GM18951 (cell line): ENCODE measurements around the gene TP53INP2.
A peak's percentile ranks its signal among the peaks of the same experiment; 100 is the strongest.
"Not testable (repeated sequence)": the region's sequence is repeated elsewhere in the genome, so short reads cannot be mapped to it uniquely, and the experiment has no call there.

Experiments
- POLR2A ChIP-seq: IDR thresholded peaks from 4 replicates; pipeline ENCODE4 v1.6.1; 2011; ENCODE audit warnings: mild to moderate bottlenecking; ENCODE audit not compliant: insufficient read length, insufficient read depth; ENCODE audit errors: extremely low read depth
- in situ Hi-C: fragments of 300-500 bp; cut with MboI; formaldehyde crosslinking; loops from one replicate; pipeline ENCODE4 v1.12.0; 2022; ENCODE audit warnings: low sequenced_read_pairs, mixed read lengths, inconsistent platforms; ENCODE audit not compliant: unreplicated experiment

The TP53INP2 gene, protein sequence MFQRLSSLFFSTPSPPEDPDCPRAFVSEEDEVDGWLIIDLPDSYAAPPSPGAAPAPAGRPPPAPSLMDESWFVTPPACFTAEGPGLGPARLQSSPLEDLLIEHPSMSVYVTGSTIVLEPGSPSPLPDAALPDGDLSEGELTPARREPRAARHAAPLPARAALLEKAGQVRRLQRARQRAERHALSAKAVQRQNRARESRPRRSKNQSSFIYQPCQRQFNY

DNA sequence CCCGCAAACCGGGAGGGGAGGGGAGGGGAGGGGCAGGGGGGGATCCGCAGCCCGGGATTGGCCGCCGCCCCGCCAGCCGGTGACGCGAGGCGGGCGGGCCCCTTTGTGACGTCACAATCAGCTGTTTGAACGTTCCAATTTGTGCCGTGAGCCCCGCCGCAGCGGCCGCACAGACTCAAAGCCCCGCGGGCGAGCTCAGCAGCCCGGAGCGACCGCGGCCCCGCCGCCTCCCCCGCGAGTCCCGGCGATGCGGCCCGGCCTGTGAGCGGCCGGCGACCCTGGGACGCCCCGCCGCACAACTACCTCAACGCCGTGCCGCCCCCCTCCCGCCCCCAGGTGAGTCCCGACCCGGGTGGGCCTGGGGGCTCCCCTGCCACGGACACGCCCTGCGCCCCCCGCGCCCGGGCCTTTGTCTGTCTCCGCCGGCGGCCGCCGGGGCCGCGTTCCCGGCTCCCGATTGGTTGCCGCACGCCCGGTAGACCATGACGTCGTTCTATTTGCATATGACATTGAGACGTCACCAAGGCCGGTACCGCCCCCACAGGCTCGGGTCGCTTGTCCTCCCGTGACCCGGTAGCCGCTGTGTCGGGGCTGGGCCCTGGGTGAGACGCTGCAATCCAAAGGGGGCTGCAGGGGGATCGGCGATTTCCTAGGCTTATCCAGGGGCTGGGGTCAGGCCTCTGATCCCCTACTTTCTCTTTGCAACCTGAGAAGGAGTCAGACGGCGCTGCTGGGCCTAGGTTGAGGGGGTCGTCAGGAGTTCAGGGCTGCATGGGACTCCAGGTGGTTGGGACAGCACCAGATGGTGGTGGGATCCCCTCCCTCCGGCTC, at the start of gene TP53INP2:
Gene TP53INP2 (plus strand): TSS at position 168 of the 831 bp plus-strand sequence. CDS start 4,396 bp downstream, outside the sequence.
- TF ChIP-seq POLR2A, result peak; percentile 62
- in situ Hi-C loops, result loop anchor here (10.0 kb wide), 1 partner anchor 170 kb away; no protein-coding TSS in a partner anchor

DNA sequence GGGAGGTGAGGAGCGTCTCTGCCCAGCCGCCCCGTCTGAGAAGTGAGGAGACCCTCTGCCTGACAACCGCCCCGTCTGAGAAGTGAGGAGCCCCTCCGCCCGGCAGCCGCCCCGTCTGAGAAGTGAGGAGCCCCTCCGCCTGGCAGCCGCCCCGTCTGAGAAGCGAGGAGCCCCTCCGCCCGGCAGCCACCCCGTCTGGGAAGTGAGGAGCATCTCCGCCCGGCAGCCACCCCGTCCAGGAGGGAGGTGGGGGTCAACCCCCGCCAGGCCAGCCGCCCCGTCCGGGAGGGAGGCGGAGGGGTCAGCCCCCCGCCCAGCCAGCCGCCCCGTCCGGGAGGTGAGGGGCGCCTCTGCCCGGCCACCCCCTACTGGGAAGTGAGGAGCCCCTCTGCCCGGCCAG, 45.5 kb upstream of the TP53INP2 start:
- in situ Hi-C loops, result not testable (repeated sequence)

DNA sequence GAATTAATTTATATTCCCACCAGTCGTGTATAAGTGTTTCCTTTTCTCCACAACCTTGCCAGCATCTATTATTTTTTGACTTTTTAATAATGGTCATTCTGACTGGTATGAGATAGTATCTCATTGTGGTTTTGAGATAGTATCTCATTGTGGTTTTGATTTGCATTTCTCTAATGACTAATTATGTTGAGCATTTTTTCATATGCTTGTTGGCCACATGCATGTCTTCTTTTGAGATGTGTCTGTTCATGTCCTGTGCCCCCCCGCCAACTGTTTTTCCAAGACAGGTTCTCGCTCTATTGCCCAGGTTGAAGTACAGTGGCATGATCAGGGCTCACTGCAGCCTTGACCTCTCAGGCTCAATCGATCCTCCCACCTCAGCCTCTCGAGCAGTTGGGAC, 42.3 kb upstream of the TP53INP2 start:
- in situ Hi-C loops, result not testable (repeated sequence)

DNA sequence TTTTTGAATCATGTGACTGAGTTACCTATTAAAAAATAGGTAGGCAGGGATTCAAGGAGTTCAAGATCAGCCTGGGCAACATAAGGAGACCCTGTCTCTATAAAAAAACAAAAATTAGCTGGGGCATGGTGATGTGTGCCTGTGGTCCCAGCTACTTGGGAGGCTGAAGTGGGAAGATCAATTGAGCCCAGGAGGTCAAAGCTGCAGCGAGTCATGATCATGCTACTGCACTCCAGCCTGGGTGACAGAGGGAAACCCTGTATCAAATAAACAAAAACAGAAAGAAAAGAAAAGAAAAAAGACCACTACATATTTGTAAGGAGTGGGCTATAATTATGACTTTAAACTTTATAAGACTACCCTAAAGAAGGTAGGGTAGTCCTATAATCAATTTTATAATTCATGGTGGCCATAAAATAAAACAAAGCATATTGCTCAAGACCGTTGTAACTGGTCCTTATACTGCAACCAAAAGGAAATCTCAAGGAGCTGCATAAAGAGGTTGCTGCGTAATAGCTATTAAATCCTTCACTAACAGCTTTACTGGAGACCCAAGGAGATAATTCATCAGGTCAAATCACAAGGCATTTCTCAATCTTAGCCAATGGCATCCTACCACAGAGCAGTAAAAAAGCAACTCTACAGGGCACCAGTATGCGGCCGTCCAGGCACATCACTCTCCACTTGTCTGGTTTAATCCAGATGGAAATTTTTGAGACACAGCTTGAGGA, 40.8 kb upstream of the TP53INP2 start:
- in situ Hi-C loops, result no loop called here
- TF ChIP-seq POLR2A, result no peak

DNA sequence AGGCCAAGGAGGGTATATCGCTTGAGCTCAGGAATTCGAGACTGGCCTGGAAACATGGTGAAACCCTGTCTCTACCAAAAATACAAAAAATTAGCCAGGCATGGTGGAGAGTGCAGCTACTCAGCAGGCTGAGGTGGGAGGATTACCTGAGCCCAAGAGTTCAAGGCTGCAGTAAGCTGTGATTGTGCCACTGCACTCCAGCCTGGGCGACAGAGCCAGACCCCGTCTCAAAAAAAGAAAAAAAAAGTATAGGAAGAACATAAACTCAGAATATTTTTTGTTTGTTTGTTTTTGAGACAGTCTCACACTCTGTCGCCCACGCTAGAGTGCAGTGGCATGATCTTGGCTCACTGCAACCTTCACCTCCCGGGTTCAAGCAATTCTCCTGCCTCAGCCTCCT, 39.4 kb upstream of the TP53INP2 start:
- in situ Hi-C loops, result not testable (repeated sequence)

DNA sequence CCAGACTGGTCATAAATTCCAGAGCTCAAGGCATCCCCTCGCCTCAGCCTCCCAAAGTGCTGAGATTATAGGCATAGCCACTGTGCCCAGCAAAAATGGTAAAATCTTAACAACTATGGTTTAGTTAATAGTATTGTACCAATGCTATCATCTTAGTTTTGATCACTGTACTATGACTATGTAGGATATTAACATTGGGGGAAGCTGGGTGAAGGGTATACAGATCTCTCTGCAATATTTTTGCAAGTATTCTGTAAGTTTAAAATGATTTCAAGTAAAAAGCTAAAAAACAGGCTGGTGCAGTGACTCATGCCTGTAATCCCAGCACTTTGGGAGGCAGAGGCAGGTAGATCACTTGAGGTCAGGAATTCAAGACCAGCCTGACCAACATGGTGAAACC, 35.0 kb upstream of the TP53INP2 start:
- TF ChIP-seq POLR2A, result no peak
- in situ Hi-C loops, result no loop called here

DNA sequence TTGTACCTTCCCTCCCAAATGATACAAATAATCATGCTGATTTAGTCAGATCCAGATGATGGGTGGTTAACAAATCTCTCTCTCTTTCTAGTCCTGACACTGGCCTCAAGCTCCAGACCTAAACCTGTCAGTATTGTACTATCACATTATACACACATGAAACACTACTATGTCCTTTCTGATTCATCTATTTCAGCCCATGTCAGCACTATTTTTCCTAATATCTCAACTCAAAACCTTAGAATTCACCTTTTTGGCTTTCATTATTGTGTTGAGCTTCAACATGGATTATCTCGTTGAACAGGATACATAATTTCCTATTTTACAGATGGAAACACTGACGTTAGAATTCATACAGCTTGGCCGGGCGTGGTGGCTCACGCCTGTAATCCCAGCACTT, 30.7 kb upstream of the TP53INP2 start:
- TF ChIP-seq POLR2A, result no peak
- in situ Hi-C loops, result no loop called here

DNA sequence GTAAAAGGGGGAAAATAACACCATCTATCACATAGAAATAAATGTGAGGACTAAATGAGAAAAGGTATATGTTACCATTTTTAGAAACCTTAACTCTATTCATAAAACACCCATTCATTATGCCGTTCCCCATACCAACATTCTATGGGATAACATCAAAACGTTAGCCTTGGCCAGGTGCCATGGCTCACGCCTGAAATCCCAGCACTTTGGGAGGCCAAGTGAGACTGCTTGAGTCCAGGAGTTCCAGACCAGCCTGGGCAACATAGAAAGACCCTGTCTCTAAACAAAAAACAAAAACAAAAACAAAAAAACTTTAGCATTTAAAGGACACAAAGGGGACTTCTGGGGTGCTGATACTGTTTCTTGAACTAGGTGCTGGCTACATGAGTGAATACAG, 28.6 kb upstream of the TP53INP2 start:
- no peak for TF ChIP-seq POLR2A
- in situ Hi-C loops, result no loop called here

DNA sequence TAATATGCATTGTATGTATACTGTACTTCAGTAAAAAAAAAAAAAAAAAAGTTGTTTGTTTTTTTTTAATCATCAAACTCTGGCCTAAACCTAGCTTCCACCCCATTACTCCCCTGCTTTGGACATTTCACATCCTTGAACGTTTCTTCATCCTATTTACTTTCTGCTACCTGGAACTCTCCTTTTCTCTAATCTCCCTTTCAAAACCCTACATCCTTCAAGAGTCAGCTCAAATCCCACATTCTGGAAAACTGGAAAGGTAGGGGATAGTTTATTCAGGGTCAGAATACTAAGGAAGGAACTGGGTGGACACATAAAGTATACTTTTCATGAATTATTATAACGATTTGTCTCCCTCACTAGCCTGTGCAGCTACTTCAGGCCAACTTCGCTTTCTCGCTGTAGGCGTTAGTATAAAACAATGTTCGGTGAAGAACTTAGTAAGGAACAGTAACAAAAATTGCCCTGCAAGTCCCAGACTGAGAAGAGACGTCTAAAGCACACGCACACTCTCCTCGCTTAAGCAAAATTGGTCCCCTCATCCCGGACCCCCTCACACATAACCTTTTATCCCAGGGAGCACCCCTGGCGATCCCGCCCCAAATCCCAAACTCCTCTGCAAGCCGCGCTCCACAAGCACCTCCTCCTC, 28.0 kb upstream of the TP53INP2 start:
- no peak for TF ChIP-seq POLR2A
- in situ Hi-C loops, result no loop called here

DNA sequence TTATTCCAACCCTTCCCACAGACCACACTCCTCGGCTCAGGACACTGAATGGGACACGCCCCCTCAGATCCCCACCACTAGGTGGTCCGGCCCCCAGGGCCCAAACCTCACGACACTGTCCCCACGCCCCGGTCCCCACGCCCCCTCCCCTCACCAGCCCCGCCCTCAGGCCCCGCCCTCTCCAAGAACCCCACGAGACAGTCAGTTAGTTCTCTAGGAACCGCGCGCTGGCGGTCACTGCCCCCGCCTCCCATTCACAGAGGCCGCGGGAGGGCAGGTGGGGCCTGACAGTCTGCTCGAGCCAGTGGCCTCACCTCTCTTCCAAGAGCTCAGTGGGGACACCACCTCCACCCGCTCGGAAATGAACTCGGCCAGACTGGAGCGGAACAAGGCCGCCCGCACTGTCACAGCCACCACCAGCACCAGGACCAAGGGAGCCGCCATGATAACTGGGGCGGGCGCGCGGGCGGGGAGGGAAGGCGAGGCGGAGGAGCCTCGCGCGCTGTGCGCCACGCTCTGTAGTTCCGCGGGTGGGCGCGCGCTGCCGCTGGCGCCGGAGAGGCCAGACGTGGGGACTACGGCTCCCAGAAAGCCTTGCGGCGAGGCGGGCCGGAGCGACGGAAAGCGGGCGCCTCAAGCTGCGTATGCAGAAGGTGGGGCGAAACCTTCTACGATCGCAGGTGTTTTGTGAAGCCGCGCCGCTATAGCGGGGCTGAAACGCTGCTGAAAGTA, 27.3 kb upstream of the TP53INP2 start, which contains the start of gene PIGU:
Gene PIGU (minus strand): TSS at position 451 of the 732 bp plus-strand sequence. CDS start 7 bp downstream, at position 444.
- in situ Hi-C loops, result no loop called here
- peak; percentile 80 for TF ChIP-seq POLR2A

DNA sequence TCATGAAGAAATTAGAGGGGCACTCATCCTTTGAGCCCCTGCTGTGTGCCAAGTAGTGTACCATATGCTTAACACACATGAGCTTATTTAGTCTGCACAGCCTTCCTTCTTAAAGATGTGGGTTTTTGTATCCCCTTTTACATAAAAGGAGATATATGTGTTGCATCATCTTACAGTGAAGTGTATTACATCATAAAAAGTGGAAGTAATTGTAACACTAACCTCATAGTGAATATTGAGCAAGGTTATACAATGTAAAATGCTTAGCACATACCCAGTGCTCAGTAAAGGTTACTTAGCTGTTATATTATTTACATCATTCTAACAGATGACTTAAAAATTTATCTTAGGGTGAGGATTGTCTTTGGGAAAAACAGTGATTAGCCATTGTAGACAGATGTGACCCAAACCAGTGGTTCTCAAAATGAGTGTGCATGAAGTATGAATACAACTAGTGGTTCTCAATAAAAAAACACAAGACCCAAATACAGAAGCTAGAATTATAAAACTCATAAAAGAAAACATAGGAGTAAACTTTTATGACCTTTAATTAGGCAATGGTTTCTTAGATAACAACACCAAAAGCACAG, 23.5 kb upstream of the TP53INP2 start:
- TF ChIP-seq POLR2A, result no peak
- in situ Hi-C loops, result no loop called here

DNA sequence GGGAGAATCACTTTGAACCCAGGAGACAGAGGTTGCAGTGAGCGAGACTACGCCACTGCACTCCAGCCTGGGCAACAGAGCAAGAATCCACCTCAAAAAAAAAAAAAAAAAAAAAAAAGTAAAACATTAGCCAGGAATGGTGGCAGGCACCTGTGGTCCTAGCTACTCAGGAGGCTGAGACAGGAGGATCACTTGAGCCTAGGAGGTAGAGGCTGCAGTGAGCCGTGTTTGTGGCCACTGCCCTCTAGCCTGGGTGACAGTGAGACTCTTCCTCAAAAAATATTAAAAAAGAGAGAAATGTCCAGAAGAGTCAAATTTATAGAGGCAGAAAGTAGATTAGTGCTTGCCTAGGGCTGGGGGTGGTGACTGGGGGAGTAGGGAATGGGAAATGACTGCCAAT, 20.5 kb upstream of the TP53INP2 start:
- TF ChIP-seq POLR2A, result no peak
- in situ Hi-C loops, result no loop called here
